ENCODE measurements around the gene C1QTNF12. TPM values are rescaled to one million over a fixed set of nuclear protein-coding genes. Genes with fewer than 3 reads are reported as not detected.

The C1QTNF12 gene
- total RNA-seq, 1 donor from 2014 or later, result 0.76 TPM

GRCh38 chr1:1241588-1242219 is 4.8 kb downstream of the C1QTNF12 start:
- no peak for DNase-seq (ENCODE audit: extremely low read depth, low read depth, low spot score)

DNA sequence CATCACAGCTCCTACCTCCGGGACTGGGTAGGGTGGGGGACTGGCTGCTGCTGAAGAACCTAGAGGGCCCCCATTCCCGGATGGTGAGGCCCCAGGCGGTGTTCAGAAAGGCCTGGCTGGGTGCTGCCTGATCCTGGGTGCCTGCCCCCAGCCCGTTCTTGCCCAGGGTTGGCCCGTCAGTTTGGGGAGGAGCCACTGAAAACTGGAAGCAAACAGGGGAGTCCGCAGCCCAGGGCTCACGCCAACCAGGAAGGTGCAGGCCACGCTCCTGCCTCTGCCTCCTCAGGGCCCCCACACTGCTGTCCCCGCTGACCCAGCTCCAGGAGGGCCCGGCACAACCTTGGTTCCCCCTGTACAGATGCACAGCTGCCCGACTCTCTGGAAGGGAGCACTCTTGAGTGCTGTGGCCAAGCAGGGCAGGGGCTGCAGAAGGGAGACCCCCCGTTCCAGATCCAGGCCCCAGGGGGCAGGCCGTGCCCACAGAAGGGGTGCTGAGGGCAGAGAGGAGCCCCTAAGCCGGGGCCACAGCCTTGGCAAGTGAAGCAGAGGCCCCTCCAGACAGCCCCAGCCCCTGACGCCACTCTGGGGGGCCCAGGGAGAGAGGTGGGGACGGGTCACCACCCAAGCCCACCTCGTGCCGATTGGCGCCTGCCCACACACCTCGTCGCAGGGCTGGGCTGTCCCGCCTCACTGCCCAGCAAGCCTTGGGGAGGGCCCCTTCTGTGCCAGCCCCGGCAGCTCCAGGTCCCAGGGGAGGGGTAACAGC is 5.5 kb downstream of the C1QTNF12 start:
- no peak for DNase-seq (ENCODE audit: extremely low read depth, low read depth, low spot score)

GRCh38 chr1:1240348-1240732 is 6.2 kb downstream of the C1QTNF12 start:
- DNase-seq (ENCODE audit: extremely low read depth, low read depth, low spot score), result no peak

DNA sequence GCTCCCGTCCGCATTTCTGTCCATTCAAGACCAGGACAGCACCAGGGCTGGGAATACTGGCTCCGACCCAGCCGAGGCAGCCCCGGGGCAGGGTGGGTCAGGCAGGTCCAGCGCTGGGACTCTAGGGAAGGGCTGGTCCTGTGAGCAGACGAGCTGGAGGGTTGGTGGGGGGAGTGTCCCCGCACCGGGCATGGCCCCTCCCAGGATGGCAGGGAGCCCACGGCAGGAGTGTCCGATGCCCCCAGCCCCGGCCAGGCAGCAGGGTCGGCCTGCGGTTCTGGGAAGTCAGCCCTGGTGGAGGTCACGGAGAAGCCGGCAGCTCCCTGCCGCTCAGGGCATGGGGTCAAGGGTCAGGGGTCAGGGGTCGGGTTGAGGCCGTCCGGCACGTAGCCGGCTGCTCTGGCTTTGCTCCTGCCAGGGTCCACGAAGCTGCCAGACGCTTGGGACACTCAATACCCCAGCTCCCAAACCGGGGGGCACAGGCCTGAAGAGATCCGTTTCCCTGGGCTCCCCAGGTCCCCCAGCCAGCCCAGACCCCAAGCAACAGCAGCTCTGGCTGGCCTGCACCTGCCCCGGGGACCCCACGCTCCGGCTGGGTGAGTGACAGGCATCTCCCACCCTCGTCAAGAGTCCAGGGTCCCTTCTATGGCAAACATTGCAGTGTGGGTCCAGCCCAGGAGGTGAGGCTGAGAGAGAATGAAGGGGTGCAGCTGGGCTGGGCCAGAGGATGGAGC is 6.7 kb downstream of the C1QTNF12 start:
- no peak for DNase-seq (ENCODE audit: extremely low read depth, low read depth, low spot score)

DNA sequence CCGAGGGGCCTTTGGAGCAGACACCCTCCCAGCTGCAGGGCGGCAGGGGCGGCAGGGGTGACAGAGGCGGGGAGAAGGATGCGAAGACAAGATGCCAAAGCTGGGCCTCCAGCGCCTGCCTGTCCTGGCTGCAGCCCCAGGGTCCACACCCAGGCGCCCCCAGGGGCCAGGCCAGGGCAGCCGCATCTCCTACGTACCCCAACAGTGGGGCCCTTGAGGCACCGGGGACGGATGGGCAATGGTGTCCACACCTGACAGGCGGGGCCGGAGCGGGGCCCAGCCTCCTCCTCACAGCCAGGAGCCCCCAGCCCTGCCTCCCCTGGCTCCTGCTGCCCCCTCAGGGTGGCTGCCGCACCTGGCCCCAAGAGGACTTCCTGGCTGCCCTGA is 7.3 kb downstream of the C1QTNF12 start:
- no peak for DNase-seq (ENCODE audit: extremely low read depth, low read depth, low spot score)

- no peak for DNase-seq (ENCODE audit: extremely low read depth, low read depth, low spot score)
Measured at GRCh38 chr1:1238702-1239178, 7.8 kb downstream of the C1QTNF12 start.

- DNase-seq (ENCODE audit: extremely low read depth, low read depth, low spot score), result no peak
Measured at GRCh38 chr1:1237874-1238701, 8.4 kb downstream of the C1QTNF12 start.

- DNase-seq (ENCODE audit: extremely low read depth, low read depth, low spot score), result no peak
Measured at GRCh38 chr1:1236945-1237873, 9.3 kb downstream of the C1QTNF12 start.

DNA sequence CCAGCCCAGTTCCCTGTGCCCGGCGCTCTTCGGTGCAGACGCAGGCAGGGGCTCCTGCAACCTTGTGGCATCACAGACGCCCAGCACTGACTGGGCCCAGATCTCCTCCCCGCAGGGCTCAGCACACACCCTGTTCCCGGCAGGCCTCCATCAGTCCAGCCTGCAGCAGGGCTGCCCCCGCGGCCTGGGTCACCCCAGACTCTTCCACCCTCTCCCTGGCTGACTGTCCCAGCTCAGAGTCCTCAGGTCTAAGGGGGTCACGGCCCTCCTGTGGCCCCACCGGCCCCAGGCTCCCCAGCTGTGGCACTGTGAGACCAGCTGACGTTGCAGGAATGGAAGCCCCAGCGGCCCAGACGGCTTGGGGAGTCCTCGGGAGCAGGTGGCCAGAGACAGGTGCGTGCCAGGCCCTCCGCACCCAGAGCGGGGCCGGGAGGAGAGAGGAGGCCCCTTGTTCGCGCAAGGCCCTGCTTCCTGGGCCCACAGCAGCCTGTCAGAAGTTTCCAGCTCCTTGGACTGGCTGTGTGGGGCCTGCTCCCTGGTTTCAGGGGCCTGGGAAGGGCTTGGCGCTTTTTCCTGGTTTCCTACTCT is 10.3 kb downstream of the C1QTNF12 start:
- DNase-seq (ENCODE audit: extremely low read depth, low read depth, low spot score), result no peak

DNA sequence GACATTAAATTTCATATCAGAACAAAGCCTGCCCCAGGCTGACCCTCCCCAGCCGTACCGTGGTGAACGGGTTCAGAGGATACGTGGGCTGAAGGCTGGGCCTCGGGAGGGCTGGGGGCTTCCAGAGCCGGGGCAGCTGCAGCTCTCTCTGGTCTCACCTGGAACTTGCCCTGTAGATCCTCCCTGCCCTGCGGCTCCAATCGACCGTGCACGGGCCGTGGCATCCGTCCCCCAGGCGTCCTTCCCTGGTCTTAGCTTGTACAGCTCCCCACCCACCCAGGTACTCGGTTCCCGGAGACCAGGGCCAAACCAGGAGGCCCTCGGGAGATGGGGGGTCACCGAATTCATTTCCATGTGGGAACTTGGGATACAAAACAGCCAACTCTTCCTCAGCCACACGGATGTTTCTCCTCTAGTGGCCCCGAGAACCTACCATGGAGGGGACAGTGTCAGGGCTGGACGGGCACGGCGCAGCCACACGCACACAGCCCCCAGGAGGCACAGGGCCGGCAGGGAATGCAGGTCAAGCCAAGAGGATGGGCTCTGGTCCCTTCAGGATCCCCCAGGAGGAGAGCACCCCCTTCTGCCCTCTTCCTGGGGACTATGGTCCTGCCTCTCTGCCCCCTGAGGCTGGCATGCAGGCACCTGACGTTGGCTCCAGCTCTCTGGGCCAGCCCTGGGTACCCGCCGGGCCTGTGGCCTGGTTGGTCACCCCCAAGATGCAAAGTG is 11.3 kb downstream of the C1QTNF12 start:
- no peak for DNase-seq (ENCODE audit: extremely low read depth, low read depth, low spot score)

- DNase-seq (ENCODE audit: extremely low read depth, low read depth, low spot score), result no peak
Measured at GRCh38 chr1:1234180-1234808, 12.2 kb downstream of the C1QTNF12 start.

GRCh38 chr1:1233567-1233892 is 13.0 kb downstream of the C1QTNF12 start:
- no peak for DNase-seq (ENCODE audit: extremely low read depth, low read depth, low spot score)

DNA sequence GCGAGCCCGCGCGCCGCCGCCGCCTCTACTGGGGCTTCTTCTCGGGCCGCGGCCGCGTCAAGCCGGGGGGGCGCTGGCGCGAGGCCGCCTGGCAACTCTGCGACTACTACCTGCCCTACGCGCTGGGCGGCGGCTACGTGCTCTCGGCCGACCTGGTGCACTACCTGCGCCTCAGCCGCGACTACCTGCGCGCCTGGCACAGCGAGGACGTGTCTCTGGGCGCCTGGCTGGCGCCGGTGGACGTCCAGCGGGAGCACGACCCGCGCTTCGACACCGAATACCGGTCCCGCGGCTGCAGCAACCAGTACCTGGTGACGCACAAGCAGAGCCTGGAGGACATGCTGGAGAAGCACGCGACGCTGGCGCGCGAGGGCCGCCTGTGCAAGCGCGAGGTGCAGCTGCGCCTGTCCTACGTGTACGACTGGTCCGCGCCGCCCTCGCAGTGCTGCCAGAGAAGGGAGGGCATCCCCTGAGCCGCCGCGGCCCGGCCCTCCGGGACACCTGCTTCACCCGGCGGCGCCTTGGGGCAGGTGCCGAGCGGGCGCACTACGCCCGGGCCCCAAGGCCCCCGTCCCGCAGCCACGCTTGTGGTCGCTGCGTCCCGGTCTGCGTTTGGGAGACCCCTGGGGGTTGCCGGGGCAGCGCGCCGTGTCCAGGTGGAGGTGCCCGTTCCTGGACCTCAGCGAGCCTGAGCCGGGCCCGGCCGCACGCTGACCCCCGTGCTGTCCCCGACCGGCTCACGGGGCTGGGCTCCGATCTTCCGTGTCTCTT is 13.5 kb downstream of the C1QTNF12 start:
- DNase-seq (ENCODE audit: extremely low read depth, low read depth, low spot score), result no peak

DNA sequence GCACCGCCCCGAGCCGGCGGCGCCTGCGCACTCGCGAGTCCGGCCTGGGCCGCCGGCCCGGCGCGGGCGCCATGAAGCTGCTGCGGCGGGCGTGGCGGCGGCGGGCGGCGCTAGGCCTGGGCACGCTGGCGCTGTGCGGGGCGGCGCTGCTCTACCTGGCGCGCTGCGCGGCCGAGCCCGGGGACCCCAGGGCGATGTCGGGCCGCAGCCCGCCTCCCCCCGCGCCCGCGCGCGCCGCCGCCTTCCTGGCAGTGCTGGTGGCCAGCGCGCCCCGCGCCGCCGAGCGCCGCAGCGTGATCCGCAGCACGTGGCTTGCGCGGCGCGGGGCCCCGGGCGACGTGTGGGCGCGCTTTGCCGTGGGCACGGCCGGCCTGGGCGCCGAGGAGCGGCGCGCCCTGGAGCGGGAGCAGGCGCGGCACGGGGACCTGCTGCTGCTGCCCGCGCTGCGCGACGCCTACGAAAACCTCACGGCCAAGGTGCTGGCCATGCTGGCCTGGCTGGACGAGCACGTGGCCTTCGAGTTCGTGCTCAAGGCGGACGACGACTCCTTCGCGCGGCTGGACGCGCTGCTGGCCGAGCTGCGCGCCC is 14.2 kb downstream of the C1QTNF12 start, which contains the start of gene B3GALT6:
B3GALT6 (plus strand) TSS at position 30 of the 588 bp plus-strand sequence; CDS start at position 72, 42 bp downstream.
- no peak for DNase-seq (ENCODE audit: extremely low read depth, low read depth, low spot score)

GRCh38 chr1:1231400-1232207 is 14.9 kb downstream of the C1QTNF12 start, which contains the start of gene SDF4:
SDF4 (minus strand) TSS chr1:1232001; CDS start chr1:1228772, 3,229 bp downstream.
- DNase-seq (ENCODE audit: extremely low read depth, low read depth, low spot score), result no peak
